ENCODE data around the gene LRRC3.

LRRC3 gene

DNA sequence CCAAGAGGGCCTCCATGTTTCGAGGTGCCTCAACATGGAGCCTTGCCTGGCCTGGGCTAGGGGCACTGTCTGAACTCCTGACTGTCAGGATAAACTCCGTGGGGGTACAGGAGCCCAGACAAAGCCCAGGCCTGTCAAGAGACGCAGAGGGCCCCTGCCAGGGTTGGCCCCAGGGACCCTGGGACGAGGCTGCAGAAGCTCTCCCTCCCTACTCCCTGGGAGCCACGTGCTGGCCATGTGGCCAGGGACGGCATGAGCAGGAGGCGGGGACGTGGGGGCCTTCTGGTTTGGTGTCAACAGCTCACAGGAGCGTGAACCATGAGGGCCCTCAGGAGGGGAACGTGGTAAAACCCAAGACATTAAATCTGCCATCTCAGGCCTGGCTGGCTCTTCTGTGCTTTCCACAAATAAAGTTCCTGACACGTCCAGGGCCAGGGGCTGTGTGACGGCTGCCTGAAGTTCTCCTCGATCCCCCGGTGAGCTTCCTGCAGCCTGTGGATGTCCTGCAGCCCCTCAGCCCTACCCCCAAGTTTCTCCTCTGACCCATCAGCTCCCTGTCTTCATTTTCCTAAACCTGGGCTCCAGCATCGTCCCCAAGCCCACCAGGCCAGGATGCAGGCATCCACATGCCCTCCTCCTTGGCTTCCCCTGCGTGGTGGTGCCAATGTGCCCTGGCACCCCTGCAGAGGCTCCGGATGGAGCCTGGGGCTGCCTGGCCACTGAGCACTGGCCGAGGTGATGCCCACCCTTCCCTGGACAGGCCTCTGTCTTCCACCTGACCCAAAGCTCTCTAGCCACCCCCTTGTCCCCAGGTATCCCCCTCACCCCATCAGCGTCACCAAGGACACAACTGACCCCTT lies 12.8 kb upstream of the LRRC3 start:
- H2AFZ ChIP-seq (ENCODE audit: low read length) = no peak overlapping the region
- no peak overlapping the region for H2BK12ac ChIP-seq (ENCODE audit: low read length)
- WGBS, 2 donors (ENCODE audit: extremely low coverage in 2 of 2, insufficient read length in 2 of 2, insufficient replicate concordance in 1 of 2) = no CpG with 5 or more reads among the region's 19 CpGs
- no peak overlapping the region for H3K4me3 ChIP-seq (ENCODE audit: low read length in 2 of 2)
- H3K18ac ChIP-seq (ENCODE audit: low read length) = no peak overlapping the region
- no peak overlapping the region for H3K27ac ChIP-seq (replicated peaks; ENCODE audit: low read length)
- H4K91ac ChIP-seq (ENCODE audit: low read depth, low read length, poor library complexity) = no peak overlapping the region
- H3K4me1 ChIP-seq (ENCODE audit: control insufficient read depth in 2 of 2, insufficient read depth in 1 of 2, low read depth in 1 of 2, low read length in 2 of 2) = no peaks in the 10 kb centered on the region
- H3K23ac ChIP-seq (ENCODE audit: low read depth, low read length, poor library complexity) = no peak overlapping the region
- no peak overlapping the region for H3K4me2 ChIP-seq (ENCODE audit: insufficient read depth, low read length, poor library complexity, severe bottlenecking)
- no peak overlapping the region for H3K4ac ChIP-seq (ENCODE audit: low read length)
- peak overlapping the region; percentile 5 for H2BK120ac ChIP-seq (ENCODE audit: low read depth, low read length)
- H3K27me3 ChIP-seq (ENCODE audit: control insufficient read depth in 3 of 3, insufficient read depth in 3 of 3, low read depth in 1 of 3, low read length in 3 of 3) = peaks cover 0 to 3% (median 0%) of the 10 kb centered on the region in 3 experiments
- no peak for DNase-seq (ENCODE audit: low spot score)
- H3K79me1 ChIP-seq (ENCODE audit: low read depth, low read length) = no peaks in the 10 kb centered on the region
- H2AK5ac ChIP-seq (ENCODE audit: low read depth, low read length) = no peak overlapping the region
- no peak overlapping the region for H2BK15ac ChIP-seq (ENCODE audit: low read length)
- H3K9me3 ChIP-seq (replicated peaks in 1 of 2; ENCODE audit: control insufficient read depth in 2 of 2, insufficient read depth in 1 of 2, low read depth in 1 of 2, low read length in 2 of 2) = peaks cover 0 to 4% of the 10 kb centered on the region in 2 donors
- H2BK5ac ChIP-seq (ENCODE audit: low read length) = no peak overlapping the region
- no peak overlapping the region for H4K8ac ChIP-seq (ENCODE audit: low read depth, low read length)
- H3K14ac ChIP-seq (ENCODE audit: low read length) = no peak overlapping the region
- no peaks in the 10 kb centered on the region for H3K36me3 ChIP-seq (replicated peaks in 1 of 2; ENCODE audit: control insufficient read depth in 2 of 2, insufficient read depth in 2 of 2, low read length in 2 of 2)
- no peak overlapping the region for H3K9ac ChIP-seq (ENCODE audit: low read depth, low read length, poor library complexity)

DNA sequence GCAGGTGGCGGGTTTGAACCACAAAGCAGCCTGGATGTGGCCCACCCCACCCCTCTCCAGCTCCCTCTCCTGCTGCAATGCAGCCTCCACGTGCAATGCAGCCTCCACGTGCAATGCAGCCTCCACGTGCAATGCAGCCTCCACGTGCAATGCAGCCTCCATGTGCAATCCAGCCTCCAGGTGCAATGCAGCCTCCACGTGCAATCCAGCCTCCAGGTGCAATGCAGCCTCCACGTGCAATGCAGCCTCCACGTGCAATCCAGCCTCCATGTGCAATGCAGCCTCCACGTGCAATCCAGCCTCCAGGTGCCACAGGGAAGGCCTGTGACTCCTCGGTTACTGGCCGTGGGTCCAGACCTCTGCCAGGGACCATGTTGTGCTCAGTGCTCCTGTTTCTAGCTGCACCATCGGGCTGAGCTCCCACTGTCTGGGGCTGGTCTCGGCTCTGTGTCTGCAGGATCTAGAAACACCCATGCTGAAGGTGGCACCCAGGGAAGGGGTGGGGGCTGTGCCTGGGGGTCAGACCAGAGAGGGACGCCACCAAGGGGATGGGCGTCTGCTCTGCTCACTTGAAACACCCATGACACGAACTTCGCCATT lies 11.9 kb upstream of the LRRC3 start:
- H3K36me3 ChIP-seq (replicated peaks in 1 of 2; ENCODE audit: control insufficient read depth in 2 of 2, insufficient read depth in 2 of 2, low read length in 2 of 2) = no peaks in the 10 kb centered on the region
- peak overlapping the region; percentile 53 for H2AFZ ChIP-seq (ENCODE audit: low read length)
- H3K14ac ChIP-seq (ENCODE audit: low read length) = no peak overlapping the region
- no peak overlapping the region for H2BK15ac ChIP-seq (ENCODE audit: low read length)
- peak overlapping the region; percentile 73 for H3K23ac ChIP-seq (ENCODE audit: low read depth, low read length, poor library complexity)
- no peak overlapping the region for H2BK5ac ChIP-seq (ENCODE audit: low read length)
- H3K4me2 ChIP-seq (ENCODE audit: insufficient read depth, low read length, poor library complexity, severe bottlenecking) = no peak overlapping the region
- H2AK5ac ChIP-seq (ENCODE audit: low read depth, low read length) = no peak overlapping the region
- no peak overlapping the region for H2BK120ac ChIP-seq (ENCODE audit: low read depth, low read length)
- peak overlapping the region; percentile 65 for H4K8ac ChIP-seq (ENCODE audit: low read depth, low read length)
- H3K9ac ChIP-seq (ENCODE audit: low read depth, low read length, poor library complexity) = no peak overlapping the region
- no peak overlapping the region for H2BK12ac ChIP-seq (ENCODE audit: low read length)
- H3K9me3 ChIP-seq (replicated peaks in 1 of 2; ENCODE audit: control insufficient read depth in 2 of 2, insufficient read depth in 1 of 2, low read depth in 1 of 2, low read length in 2 of 2) = peaks cover 0 to 4% of the 10 kb centered on the region in 2 donors
- WGBS, 2 donors (ENCODE audit: extremely low coverage in 2 of 2, insufficient read length in 2 of 2, insufficient replicate concordance in 1 of 2) = no CpG with 5 or more reads among the region's 17 CpGs
- H3K79me1 ChIP-seq (ENCODE audit: low read depth, low read length) = no peaks in the 10 kb centered on the region
- peaks cover 0 to under 1% of the 10 kb centered on the region in 2 donors for H3K4me1 ChIP-seq (ENCODE audit: control insufficient read depth in 2 of 2, insufficient read depth in 1 of 2, low read depth in 1 of 2, low read length in 2 of 2)
- H3K4me3 ChIP-seq (ENCODE audit: low read length in 2 of 2) = no peak overlapping the region
- H3K27me3 ChIP-seq (ENCODE audit: control insufficient read depth in 3 of 3, insufficient read depth in 3 of 3, low read depth in 1 of 3, low read length in 3 of 3) = peaks cover 0 to 2% (median 0%) of the 10 kb centered on the region in 3 experiments
- no peak overlapping the region for H3K27ac ChIP-seq (replicated peaks; ENCODE audit: low read length)
- no peak overlapping the region for H3K18ac ChIP-seq (ENCODE audit: low read length)
- DNase-seq (ENCODE audit: low spot score) = no peak
- peak overlapping the region; percentile 30 for H4K91ac ChIP-seq (ENCODE audit: low read depth, low read length, poor library complexity)
- no peak overlapping the region for H3K4ac ChIP-seq (ENCODE audit: low read length)

DNA sequence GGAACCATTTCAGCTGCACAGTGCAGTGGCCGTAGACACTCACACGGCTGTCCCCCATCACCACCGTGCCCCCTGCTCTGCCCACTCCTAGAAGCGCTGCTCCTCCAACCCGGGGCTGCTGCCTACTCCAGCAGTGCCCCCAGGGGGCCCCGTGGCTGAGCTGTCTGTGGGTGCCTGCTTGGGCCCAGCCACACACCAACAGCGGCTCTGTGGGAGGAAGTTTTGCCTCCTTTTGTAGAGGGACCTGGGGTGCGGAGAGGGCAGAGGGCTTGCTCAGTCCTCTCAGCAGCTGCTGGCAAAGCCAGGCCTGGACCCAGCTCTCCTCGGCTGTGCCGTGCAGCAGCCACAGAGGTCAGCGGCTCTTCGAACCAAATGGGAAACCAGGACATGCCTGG lies 11.4 kb upstream of the LRRC3 start:
- WGBS, 2 donors (ENCODE audit: extremely low coverage in 2 of 2, insufficient read length in 2 of 2, insufficient replicate concordance in 1 of 2) = no CpG with 5 or more reads among the region's 12 CpGs

DNA sequence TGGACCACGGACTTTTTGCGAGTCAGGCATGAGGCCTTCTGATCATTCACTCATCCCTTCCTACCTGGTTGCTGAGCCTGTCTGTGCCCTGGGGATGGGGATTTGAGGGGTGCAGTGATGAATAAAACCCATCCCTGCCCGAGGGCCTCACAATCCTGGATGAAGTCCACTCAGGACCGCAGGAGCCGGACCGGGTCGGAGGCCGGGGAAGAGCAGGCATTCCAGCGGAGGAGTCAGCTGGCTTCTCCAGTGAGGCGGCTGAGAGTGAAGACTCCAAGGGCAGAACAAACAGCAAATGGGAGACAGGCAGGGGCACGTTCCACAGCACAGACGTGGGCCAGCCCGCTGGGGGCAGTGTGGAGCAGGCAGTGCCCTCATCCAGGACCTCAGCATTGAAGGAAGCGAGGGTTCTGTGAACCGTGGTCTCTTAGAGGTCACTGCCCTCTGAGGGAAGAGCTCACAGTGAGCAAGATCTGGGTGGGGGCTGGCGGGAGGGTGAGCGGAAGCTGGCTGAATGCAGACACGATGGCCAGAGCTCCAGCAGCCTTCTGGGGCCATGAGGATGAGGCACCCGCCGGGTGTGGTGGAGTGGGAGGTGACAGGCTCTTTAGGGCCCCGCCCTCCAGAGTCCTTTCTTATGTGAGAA lies 10.9 kb upstream of the LRRC3 start:
- peak overlapping the region; percentile 71 for H2AK5ac ChIP-seq (ENCODE audit: low read depth, low read length)
- H2BK5ac ChIP-seq (ENCODE audit: low read length) = no peak overlapping the region
- no peak overlapping the region for H3K27ac ChIP-seq (replicated peaks; ENCODE audit: low read length)
- no peak overlapping the region for H4K91ac ChIP-seq (ENCODE audit: low read depth, low read length, poor library complexity)
- peak overlapping the region; percentile 89 for H3K23ac ChIP-seq (ENCODE audit: low read depth, low read length, poor library complexity)
- peaks cover 5 to 8% of the 10 kb centered on the region in 2 donors for H3K4me1 ChIP-seq (ENCODE audit: control insufficient read depth in 2 of 2, insufficient read depth in 1 of 2, low read depth in 1 of 2, low read length in 2 of 2)
- peaks cover 0 to 4% of the 10 kb centered on the region in 2 donors for H3K9me3 ChIP-seq (replicated peaks in 1 of 2; ENCODE audit: control insufficient read depth in 2 of 2, insufficient read depth in 1 of 2, low read depth in 1 of 2, low read length in 2 of 2)
- no peak overlapping the region for H3K14ac ChIP-seq (ENCODE audit: low read length)
- peak overlapping the region; percentile 59 for H2BK15ac ChIP-seq (ENCODE audit: low read length)
- H2BK120ac ChIP-seq (ENCODE audit: low read depth, low read length) = no peak overlapping the region
- DNase-seq (ENCODE audit: low spot score) = no peak
- H3K36me3 ChIP-seq (replicated peaks in 1 of 2; ENCODE audit: control insufficient read depth in 2 of 2, insufficient read depth in 2 of 2, low read length in 2 of 2) = no peaks in the 10 kb centered on the region
- peaks cover 0 to 5% (median 0%) of the 10 kb centered on the region in 3 experiments for H3K27me3 ChIP-seq (ENCODE audit: control insufficient read depth in 3 of 3, insufficient read depth in 3 of 3, low read depth in 1 of 3, low read length in 3 of 3)
- no peak overlapping the region for H3K4ac ChIP-seq (ENCODE audit: low read length)
- H3K18ac ChIP-seq (ENCODE audit: low read length) = peak overlapping the region; percentile 58
- peak overlapping the region; percentile 53 for H2AFZ ChIP-seq (ENCODE audit: low read length)
- H3K9ac ChIP-seq (ENCODE audit: low read depth, low read length, poor library complexity) = peak overlapping the region; percentile 21
- H2BK12ac ChIP-seq (ENCODE audit: low read length) = no peak overlapping the region
- no CpG with 5 or more reads among the region's 21 CpGs for WGBS, 2 donors (ENCODE audit: extremely low coverage in 2 of 2, insufficient read length in 2 of 2, insufficient replicate concordance in 1 of 2)
- H3K79me1 ChIP-seq (ENCODE audit: low read depth, low read length) = no peaks in the 10 kb centered on the region
- no peak overlapping the region for H4K8ac ChIP-seq (ENCODE audit: low read depth, low read length)
- no peak overlapping the region for H3K4me2 ChIP-seq (ENCODE audit: insufficient read depth, low read length, poor library complexity, severe bottlenecking)
- no peak overlapping the region for H3K4me3 ChIP-seq (ENCODE audit: low read length in 2 of 2)

More for the DNA sequence above, 11.4 kb upstream of the LRRC3 start:
- H3K27me3 ChIP-seq (ENCODE audit: control insufficient read depth in 3 of 3, insufficient read depth in 3 of 3, low read depth in 1 of 3, low read length in 3 of 3) = peaks cover 0 to 2% (median 0%) of the 10 kb centered on the region in 3 experiments
- peak overlapping the region; percentile 71 for H2AK5ac ChIP-seq (ENCODE audit: low read depth, low read length)
- no peak overlapping the region for H3K18ac ChIP-seq (ENCODE audit: low read length)
- H2BK5ac ChIP-seq (ENCODE audit: low read length) = no peak overlapping the region
- H3K14ac ChIP-seq (ENCODE audit: low read length) = no peak overlapping the region
- H3K4me2 ChIP-seq (ENCODE audit: insufficient read depth, low read length, poor library complexity, severe bottlenecking) = no peak overlapping the region
- H3K4ac ChIP-seq (ENCODE audit: low read length) = no peak overlapping the region
- H4K8ac ChIP-seq (ENCODE audit: low read depth, low read length) = no peak overlapping the region
- no peak overlapping the region for H3K9ac ChIP-seq (ENCODE audit: low read depth, low read length, poor library complexity)
- no peak overlapping the region for H4K91ac ChIP-seq (ENCODE audit: low read depth, low read length, poor library complexity)
- no peak overlapping the region for H3K4me3 ChIP-seq (ENCODE audit: low read length in 2 of 2)
- H2BK120ac ChIP-seq (ENCODE audit: low read depth, low read length) = no peak overlapping the region
- no peak overlapping the region for H2BK12ac ChIP-seq (ENCODE audit: low read length)
- H3K27ac ChIP-seq (replicated peaks; ENCODE audit: low read length) = no peak overlapping the region
- peaks cover 4 to 6% of the 10 kb centered on the region in 2 donors for H3K4me1 ChIP-seq (ENCODE audit: control insufficient read depth in 2 of 2, insufficient read depth in 1 of 2, low read depth in 1 of 2, low read length in 2 of 2)
- H3K9me3 ChIP-seq (replicated peaks in 1 of 2; ENCODE audit: control insufficient read depth in 2 of 2, insufficient read depth in 1 of 2, low read depth in 1 of 2, low read length in 2 of 2) = peaks cover 0 to 4% of the 10 kb centered on the region in 2 donors
- peak overlapping the region; percentile 34 for H3K23ac ChIP-seq (ENCODE audit: low read depth, low read length, poor library complexity)
- H2AFZ ChIP-seq (ENCODE audit: low read length) = peak overlapping the region; percentile 53
- no peak for DNase-seq (ENCODE audit: low spot score)
- H3K36me3 ChIP-seq (replicated peaks in 1 of 2; ENCODE audit: control insufficient read depth in 2 of 2, insufficient read depth in 2 of 2, low read length in 2 of 2) = no peaks in the 10 kb centered on the region
- no peaks in the 10 kb centered on the region for H3K79me1 ChIP-seq (ENCODE audit: low read depth, low read length)
- peak overlapping the region; percentile 59 for H2BK15ac ChIP-seq (ENCODE audit: low read length)
